ENCODE measurements around the gene FZD10.

GRCh38 chr12:130155416-130156073 is 6.7 kb upstream of the FZD10 start:
- TF ChIP-seq CTCF (IDR thresholded peaks at IDR 0.05) (no peak), POLR2A (IDR thresholded peaks at IDR 0.05) (no peak)

Measured in body of pancreas (tissue), 4 donors.